Measurements from ENCODE around the gene NCOA1. TPM values are rescaled to one million over a fixed set of nuclear protein-coding genes. Genes with fewer than 3 reads are reported as not detected.

The NCOA1 gene
- total RNA-seq, 1 donor from 2014 or later: 48.4 TPM

- TF ChIP-seq POLR2AphosphoS5 (IDR thresholded peaks at IDR 0.05; ENCODE audit: insufficient read depth in 1 of 2, low read depth in 1 of 2) (no peak), CTCF (IDR thresholded peaks at IDR 0.05) (no peak), POLR2A (IDR thresholded peaks at IDR 0.05) (no peak)
- no peak overlapping the region for H3K4me3 ChIP-seq
- no peak for DNase-seq (ENCODE audit: extremely low spot score in 2 of 2)
- H3K9me3 ChIP-seq: no peaks in the 10 kb centered on the region
- intact Hi-C loops (cut with DNase I): no loop called here
- H3K27ac ChIP-seq: no peak overlapping the region
- no peaks in the 10 kb centered on the region for H3K36me3 ChIP-seq
- no peaks in the 10 kb centered on the region for H3K27me3 ChIP-seq
- H3K4me1 ChIP-seq: no peaks in the 10 kb centered on the region
These were observed 167.6 kb downstream of the NCOA1 start for GRCh38 chr2:24658531-24659202.

GRCh38 chr2:24659862-24660261 lies 168.8 kb downstream of the NCOA1 start:
- intact Hi-C loops (cut with DNase I): no loop called here
- H3K27ac ChIP-seq: no peak overlapping the region
- H3K9me3 ChIP-seq: no peaks in the 10 kb centered on the region
- H3K4me1 ChIP-seq: no peaks in the 10 kb centered on the region
- no peak overlapping the region for H3K4me3 ChIP-seq
- TF ChIP-seq POLR2A (IDR thresholded peaks at IDR 0.05) (no peak), POLR2AphosphoS5 (IDR thresholded peaks at IDR 0.05; ENCODE audit: insufficient read depth in 1 of 2, low read depth in 1 of 2) (no peak), CTCF (IDR thresholded peaks at IDR 0.05) (no peak)
- H3K27me3 ChIP-seq: no peaks in the 10 kb centered on the region
- no peak for DNase-seq (ENCODE audit: extremely low spot score in 2 of 2)
- H3K36me3 ChIP-seq: no peaks in the 10 kb centered on the region

GRCh38 chr2:24667542-24667941 lies 176.5 kb downstream of the NCOA1 start:
- no peaks in the 10 kb centered on the region for H3K9me3 ChIP-seq
- H3K27me3 ChIP-seq: no peaks in the 10 kb centered on the region
- DNase-seq (ENCODE audit: extremely low spot score in 2 of 2): no peak
- no peaks in the 10 kb centered on the region for H3K36me3 ChIP-seq
- TF ChIP-seq POLR2A (IDR thresholded peaks at IDR 0.05) (no peak), CTCF (IDR thresholded peaks at IDR 0.05) (no peak)
- no peak overlapping the region for H3K4me3 ChIP-seq
- no peaks in the 10 kb centered on the region for H3K4me1 ChIP-seq
- intact Hi-C loops (cut with DNase I): no loop called here
- H3K27ac ChIP-seq: no peak overlapping the region

GRCh38 chr2:24671230-24671629 lies 180.2 kb downstream of the NCOA1 start:
- Histone ChIP-seq H3K4me1 (no peaks in the 10 kb centered on the region), H3K9me3 (no peaks in the 10 kb centered on the region), H3K27ac (no peak overlapping the region), H3K27me3 (no peaks in the 10 kb centered on the region), H3K4me3 (no peak overlapping the region), H3K36me3 (no peaks in the 10 kb centered on the region)
- intact Hi-C loops (cut with DNase I): no loop called here
- TF ChIP-seq CTCF (IDR thresholded peaks at IDR 0.05) (no peak), POLR2AphosphoS5 (IDR thresholded peaks at IDR 0.05; ENCODE audit: insufficient read depth in 1 of 2, low read depth in 1 of 2) (no peak), POLR2A (IDR thresholded peaks at IDR 0.05) (no peak)
- no peak for DNase-seq (ENCODE audit: extremely low spot score in 2 of 2)

- Histone ChIP-seq H3K36me3 (no peaks in the 10 kb centered on the region), H3K4me1 (no peaks in the 10 kb centered on the region), H3K4me3 (no peak overlapping the region), H3K9me3 (no peaks in the 10 kb centered on the region), H3K27ac (no peak overlapping the region), H3K27me3 (no peaks in the 10 kb centered on the region)
- TF ChIP-seq CTCF (IDR thresholded peaks at IDR 0.05) (no peak), POLR2AphosphoS5 (IDR thresholded peaks at IDR 0.05; ENCODE audit: insufficient read depth in 1 of 2, low read depth in 1 of 2) (no peak), POLR2A (IDR thresholded peaks at IDR 0.05) (no peak)
- no peak for DNase-seq (ENCODE audit: extremely low spot score in 2 of 2)
- intact Hi-C loops (cut with DNase I): no loop called here
These were observed 181.5 kb downstream of the NCOA1 start for GRCh38 chr2:24672589-24672988.

All from vagina (tissue), 2 donors.